ENCODE data around the gene PCDHGA1. TPM values are rescaled to one million over a fixed set of nuclear protein-coding genes. Genes with fewer than 3 reads are reported as not detected.

PCDHGA1 gene
- polyA plus RNA-seq, 1 donor from 2014 or later: 0.19 TPM

DNA sequence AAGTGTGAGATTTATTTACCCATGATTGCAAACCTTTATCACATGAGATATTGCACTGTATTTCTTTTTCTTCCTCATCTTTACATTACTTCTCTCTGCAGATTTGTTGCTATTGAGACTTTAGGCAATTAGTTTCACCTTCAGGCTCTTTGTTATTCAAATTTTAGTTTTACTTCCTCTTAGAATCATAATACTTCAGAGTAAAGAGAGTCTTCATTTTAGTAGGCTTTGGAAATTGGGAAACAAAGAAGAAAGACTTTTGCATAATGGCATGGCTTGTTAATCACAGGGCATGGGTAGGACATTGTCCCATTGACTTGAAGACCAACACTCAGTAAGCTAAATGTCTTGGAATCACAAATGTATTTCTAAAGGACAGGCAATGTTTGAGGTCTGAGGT is 32.4 kb downstream of the PCDHGA1 start:
- no peaks in the 10 kb centered on the region for H3K36me3 ChIP-seq (ENCODE audit: insufficient read depth, low read length)
- no peaks in the 10 kb centered on the region for H4K20me1 ChIP-seq (ENCODE audit: insufficient read depth)
- no peaks in the 10 kb centered on the region for H3K79me2 ChIP-seq (replicated peaks; ENCODE audit: insufficient read depth, low read length)
- H3K4me2 ChIP-seq (ENCODE audit: low read length): no peak overlapping the region
- H3K27ac ChIP-seq (ENCODE audit: low read length): no peak overlapping the region
- no peak overlapping the region for H3K9ac ChIP-seq (ENCODE audit: low read length)
- no peak overlapping the region for H3K4me3 ChIP-seq (ENCODE audit: low read length)
- H3F3A ChIP-seq (ENCODE audit: insufficient read depth, low read length, poor library complexity, severe bottlenecking): no peaks in the 10 kb centered on the region
- no peaks in the 10 kb centered on the region for H3K27me3 ChIP-seq (ENCODE audit: insufficient read depth, low read depth, low read length)
- H3K9me2 ChIP-seq (ENCODE audit: insufficient read depth, low read length): no peaks in the 10 kb centered on the region
- no peak overlapping the region for H2AFZ ChIP-seq (ENCODE audit: low read depth, low read length)
- TF ChIP-seq EP300 (conservative IDR thresholded peaks at IDR 0.05; ENCODE audit: poor library complexity, severe bottlenecking) (no peak), SMC3 (conservative IDR thresholded peaks at IDR 0.05; ENCODE audit: poor library complexity) (no peak), TAF1 (IDR thresholded peaks at IDR 0.05; ENCODE audit: low read depth) (no peak), RAD21 (conservative IDR thresholded peaks at IDR 0.05) (no peak), POLR2AphosphoS5 (IDR thresholded peaks at IDR 0.05) (no peak)
- TF ChIP-seq, protein P1, sequence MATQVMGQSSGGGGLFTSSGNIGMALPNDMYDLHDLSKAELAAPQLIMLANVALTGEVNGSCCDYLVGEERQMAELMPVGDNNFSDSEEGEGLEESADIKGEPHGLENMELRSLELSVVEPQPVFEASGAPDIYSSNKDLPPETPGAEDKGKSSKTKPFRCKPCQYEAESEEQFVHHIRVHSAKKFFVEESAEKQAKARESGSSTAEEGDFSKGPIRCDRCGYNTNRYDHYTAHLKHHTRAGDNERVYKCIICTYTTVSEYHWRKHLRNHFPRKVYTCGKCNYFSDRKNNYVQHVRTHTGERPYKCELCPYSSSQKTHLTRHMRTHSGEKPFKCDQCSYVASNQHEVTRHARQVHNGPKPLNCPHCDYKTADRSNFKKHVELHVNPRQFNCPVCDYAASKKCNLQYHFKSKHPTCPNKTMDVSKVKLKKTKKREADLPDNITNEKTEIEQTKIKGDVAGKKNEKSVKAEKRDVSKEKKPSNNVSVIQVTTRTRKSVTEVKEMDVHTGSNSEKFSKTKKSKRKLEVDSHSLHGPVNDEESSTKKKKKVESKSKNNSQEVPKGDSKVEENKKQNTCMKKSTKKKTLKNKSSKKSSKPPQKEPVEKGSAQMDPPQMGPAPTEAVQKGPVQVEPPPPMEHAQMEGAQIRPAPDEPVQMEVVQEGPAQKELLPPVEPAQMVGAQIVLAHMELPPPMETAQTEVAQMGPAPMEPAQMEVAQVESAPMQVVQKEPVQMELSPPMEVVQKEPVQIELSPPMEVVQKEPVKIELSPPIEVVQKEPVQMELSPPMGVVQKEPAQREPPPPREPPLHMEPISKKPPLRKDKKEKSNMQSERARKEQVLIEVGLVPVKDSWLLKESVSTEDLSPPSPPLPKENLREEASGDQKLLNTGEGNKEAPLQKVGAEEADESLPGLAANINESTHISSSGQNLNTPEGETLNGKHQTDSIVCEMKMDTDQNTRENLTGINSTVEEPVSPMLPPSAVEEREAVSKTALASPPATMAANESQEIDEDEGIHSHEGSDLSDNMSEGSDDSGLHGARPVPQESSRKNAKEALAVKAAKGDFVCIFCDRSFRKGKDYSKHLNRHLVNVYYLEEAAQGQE (IDR thresholded peaks at IDR 0.05; ENCODE audit: borderline replicate concordance): no peak
- H3K9me3 ChIP-seq (ENCODE audit: low read length): peaks cover 45% of the 10 kb centered on the region

DNA sequence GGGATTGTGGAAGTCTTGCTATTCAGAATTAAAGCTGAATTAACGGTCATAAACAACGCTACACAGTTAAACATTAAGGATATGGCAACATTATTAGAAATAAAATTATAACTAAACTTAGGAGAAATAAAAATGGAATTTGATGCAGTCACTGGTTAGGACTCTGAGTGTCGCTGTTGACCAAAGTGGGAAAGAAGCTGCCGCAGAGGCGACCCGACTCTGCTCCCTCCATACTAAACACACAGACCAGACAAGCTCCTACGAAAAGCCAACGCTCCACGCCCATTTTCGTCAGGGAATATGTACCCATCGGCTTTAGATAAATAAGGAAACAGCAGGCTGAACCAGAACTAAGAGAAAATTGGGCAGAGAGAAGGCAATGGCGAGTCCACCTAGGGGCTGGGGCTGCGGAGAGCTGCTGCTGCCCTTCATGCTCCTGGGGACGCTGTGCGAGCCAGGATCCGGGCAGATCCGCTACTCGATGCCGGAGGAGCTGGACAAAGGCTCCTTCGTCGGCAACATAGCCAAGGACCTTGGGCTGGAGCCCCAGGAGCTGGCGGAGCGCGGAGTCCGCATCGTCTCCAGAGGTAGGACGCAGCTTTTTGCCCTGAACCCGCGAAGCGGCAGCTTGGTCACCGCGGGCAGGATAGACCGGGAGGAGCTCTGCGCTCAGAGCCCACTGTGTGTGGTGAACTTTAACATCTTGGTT is 33.8 kb downstream of the PCDHGA1 start, which contains the start of gene PCDHGA5:
Gene PCDHGA5, plus strand, starts transcription at position 211 of the 709 bp plus-strand sequence. Its CDS starts 169 bp downstream, at position 380.
- H3K27me3 ChIP-seq (ENCODE audit: insufficient read depth, low read depth, low read length): no peaks in the 10 kb centered on the region
- no peaks in the 10 kb centered on the region for H3F3A ChIP-seq (ENCODE audit: insufficient read depth, low read length, poor library complexity, severe bottlenecking)
- H3K36me3 ChIP-seq (ENCODE audit: insufficient read depth, low read length): no peaks in the 10 kb centered on the region
- TF ChIP-seq TAF1 (IDR thresholded peaks at IDR 0.05; ENCODE audit: low read depth) (no peak), CTCF (IDR thresholded peaks at IDR 0.05; ENCODE audit: poor library complexity, severe bottlenecking) (no peak), POLR2AphosphoS5 (IDR thresholded peaks at IDR 0.05) (no peak), EP300 (conservative IDR thresholded peaks at IDR 0.05; ENCODE audit: poor library complexity, severe bottlenecking) (no peak), SMC3 (conservative IDR thresholded peaks at IDR 0.05; ENCODE audit: poor library complexity) (no peak), EZH2 (IDR thresholded peaks at IDR 0.05; ENCODE audit: borderline replicate concordance, insufficient read depth, low read length, poor library complexity, severe bottlenecking) (no peak), RAD21 (conservative IDR thresholded peaks at IDR 0.05) (no peak), MXI1 (conservative IDR thresholded peaks at IDR 0.05; ENCODE audit: poor library complexity, severe bottlenecking) (no peak)
- TF ChIP-seq, protein P1 (IDR thresholded peaks at IDR 0.05; ENCODE audit: borderline replicate concordance): no peak
- no peak within 1 kb of the TSS for H3K27ac ChIP-seq (ENCODE audit: low read length)
- no peaks in the 10 kb centered on the region for H3K9me2 ChIP-seq (ENCODE audit: insufficient read depth, low read length)
- H3K4me2 ChIP-seq (ENCODE audit: low read length): no peak within 1 kb of the TSS
- H2AFZ ChIP-seq (ENCODE audit: low read depth, low read length): no peak within 1 kb of the TSS
- peaks cover 38% of the 10 kb centered on the region for H3K9me3 ChIP-seq (ENCODE audit: low read length)
- no peak within 1 kb of the TSS for H3K9ac ChIP-seq (ENCODE audit: low read length)
- no peak within 1 kb of the TSS for H3K4me3 ChIP-seq (ENCODE audit: low read length)
- no peaks in the 10 kb centered on the region for H3K79me2 ChIP-seq (replicated peaks; ENCODE audit: insufficient read depth, low read length)
- no peaks in the 10 kb centered on the region for H4K20me1 ChIP-seq (ENCODE audit: insufficient read depth)
